K562 (cell line): ENCODE data around the gene SUSD5. TPM values are rescaled to one million over a fixed set of nuclear protein-coding genes. Genes with fewer than 3 reads are reported as not detected.

ENCODE experiments used
- CCNT2 ChIP-seq: IDR thresholded peaks from 2 replicates; pipeline ENCODE4 v1.6.1; 2011; ENCODE audit warnings: borderline replicate concordance, low read depth, mild to moderate bottlenecking, moderate library complexity, mixed read lengths, low read length; ENCODE audit not compliant: insufficient read length; ENCODE audit errors: extremely low read depth
- CEBPB ChIP-seq: fragments of 450-650 bp; IDR thresholded peaks from 2 replicates; pipeline ENCODE4 v1.6.1; 2016; ENCODE audit warnings: missing genetic modification characterization, missing compliant biosample characterization
- MAX ChIP-seq: sonication (generic); formaldehyde crosslinking; IDR thresholded peaks from 2 replicates; pipeline ENCODE4 v1.9.0; 2022; ENCODE audit warnings: mild to moderate bottlenecking, missing genetic modification reagents
- MGA ChIP-seq: fragments of 450-650 bp; IDR thresholded peaks from 2 replicates; pipeline ENCODE4 v1.6.1; 2016; ENCODE audit warnings: mild to moderate bottlenecking, moderate library complexity
- MYC ChIP-seq, 2 experiments: fragments of 250-450 bp in 1 of 2; sonication (Bioruptor Pico) in 1 of 2; IDR thresholded peaks; 2 replicates each; pipeline versions ENCODE4 v1.5.1 to v1.6.1; 2012 to 2021; ENCODE audit warnings: low read depth in 2 of 2, borderline replicate concordance in 1 of 2, improper control_type of control experiment in 1 of 2, low read length in 1 of 2, mild to moderate bottlenecking in 1 of 2, moderate library complexity in 1 of 2
- NFE2 ChIP-seq: IDR thresholded peaks from 2 replicates; pipeline ENCODE4 v1.6.1; 2014; ENCODE audit warnings: antibody characterized with exemption, low read depth
- PHF20 ChIP-seq: fragments of 450-650 bp; IDR thresholded peaks from 2 replicates; pipeline ENCODE4 v1.6.1; 2018; ENCODE audit not compliant: partially characterized antibody
- PRDM10 ChIP-seq: fragments of 450-650 bp; IDR thresholded peaks from 2 replicates; pipeline ENCODE4 v1.6.1; 2018; ENCODE audit not compliant: partially characterized antibody
- ZBTB26 ChIP-seq: fragments of 450-650 bp; formaldehyde crosslinking; IDR thresholded peaks from 2 replicates; pipeline ENCODE4 v1.4.0; 2022; ENCODE audit warnings: missing genetic modification characterization
- polyA plus RNA-seq, 8 experiments: library from polyadenylated mRNA; depleted of rRNA in 4 of 8; stranded (reverse) in 5 of 8; unstranded in 3 of 8; fragments of >200 nt; fragmentation: Nextera tagmentation in 2 of 8; fragmentation: Illumina TruSeq in 1 of 8; extraction: Ambion mirVana in 2 of 8; extraction: Trizol in 1 of 8; gene quantifications; 2 replicates each; pipeline versions ENCODE4 v1.2.1 to v1.2.3, GENCODE V29; 2011 to 2014; ENCODE audit warnings: inconsistent platforms in 1 of 8, missing spikeins in 1 of 8
- total RNA-seq, 7 experiments: library from RNA; depleted of rRNA in 6 of 7; stranded (reverse); fragments of >200 nt in 6 of 7; fragmentation: Illumina TruSeq in 2 of 7; extraction: Trizol in 2 of 7; gene quantifications; 2 replicates each; pipeline versions ENCODE4 v1.2.1 to v1.2.3, GENCODE V29; 2011 to 2021; ENCODE audit warnings: low replicate concordance in 1 of 7

SUSD5 gene
- total and polyA plus RNA-seq, 9 of the 15 experiments (the other 6 are each of a cell fraction or from before 2014, with no cell fraction given): not detected

DNA sequence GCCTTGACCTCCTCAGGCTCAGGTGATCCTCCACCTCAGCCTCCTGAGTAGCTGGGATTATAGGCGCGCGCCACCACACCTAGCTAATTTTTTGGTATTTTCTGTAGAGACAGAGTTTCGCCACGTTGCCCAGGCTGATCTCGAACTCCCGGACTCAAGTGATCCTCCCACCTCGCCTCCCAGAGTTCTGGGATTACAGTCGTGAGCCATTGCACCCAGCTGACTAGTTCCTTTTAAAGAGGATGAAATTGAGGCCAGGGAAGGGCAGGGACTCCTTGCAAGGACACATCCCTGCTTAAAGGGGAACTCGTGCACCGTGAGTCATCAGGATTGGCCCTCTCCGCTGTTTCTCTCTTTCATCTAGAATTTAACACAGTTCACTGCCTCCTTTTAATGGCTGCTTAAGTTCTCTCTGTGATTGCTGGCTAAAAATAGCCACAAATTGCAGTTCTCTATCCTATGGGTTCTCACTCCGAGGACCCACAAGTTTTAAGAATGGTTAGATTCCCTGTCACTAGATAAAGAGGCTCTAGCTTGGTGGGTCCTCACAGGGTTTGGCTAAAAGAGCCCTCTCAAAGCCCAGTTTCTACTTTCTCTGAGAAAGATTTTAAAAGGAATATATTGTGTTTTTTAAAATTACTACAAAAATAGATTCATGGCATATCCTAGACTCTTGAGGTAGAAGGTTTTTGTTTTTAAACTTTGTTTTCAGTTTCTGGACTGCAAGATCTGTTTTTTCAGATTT lies 103.4 kb downstream of the SUSD5 start (continued):
- peak; percentile 25 for TF ChIP-seq PHF20
- peak; percentile 38 for TF ChIP-seq CCNT2
- peak; percentile 91 for TF ChIP-seq NFE2
- peak; percentile 77; the same call in 1 of the 2 replicates for TF ChIP-seq MYC (IDR thresholded peaks at IDR 0.05; ENCODE audit: low read depth, low read length)
- no peak for TF ChIP-seq MYC (CRISPR knock-in tag; IDR thresholded peaks at IDR 0.05; ENCODE audit: borderline replicate concordance, low read depth)
- TF ChIP-seq ZBTB26: no peak
- TF ChIP-seq MGA: peak; percentile 52; the same call in 1 of the 2 replicates
- TF ChIP-seq MAX: peak; percentile 55
- TF ChIP-seq CEBPB: peak; percentile 58
- TF ChIP-seq PRDM10: peak; percentile 17
